Activated T-helper 2 cell treated with anti-CD3 and anti-CD28 coated beads, Interferon-gamma antibody, Interleukin-2, Interleukin-4, amounts not matched to agents 10 μg/mL and 5 μg/mL and 100 μg/mL, durations not matched to agents 14 hours and 24 hours and 36 hours (primary cell): Measurements from ENCODE around the gene ATP2C1. TPM values are rescaled to one million over a fixed set of nuclear protein-coding genes. Genes with fewer than 3 reads are reported as not detected.
A peak's percentile ranks its signal among the peaks of the same experiment; 100 is the strongest.
"Not testable (repeated sequence)": the region's sequence is repeated elsewhere in the genome, so short reads cannot be mapped to it uniquely, and the experiment has no call there.

Experiments used
- DNase-seq: peaks from one replicate; pipeline ENCODE4 v3.0.0; 2021; ENCODE audit warnings: low spot score
- H3K27ac Mint-ChIP-seq: one replicate; pipeline ENCODE4 v1.8.0; 2021; ENCODE audit warnings: mixed read lengths
- H3K27me3 Mint-ChIP-seq: one replicate; pipeline ENCODE4 v1.8.0; 2021; ENCODE audit warnings: low read depth, mixed read lengths
- H3K36me3 Mint-ChIP-seq: one replicate; pipeline ENCODE4 v1.8.0; 2021; ENCODE audit warnings: low read depth, mixed read lengths
- H3K4me1 Mint-ChIP-seq: one replicate; pipeline ENCODE4 v1.8.0; 2021; ENCODE audit warnings: low read depth, mixed read lengths
- H3K4me3 Mint-ChIP-seq: one replicate; pipeline ENCODE4 v1.8.0; 2021; ENCODE audit warnings: low read depth, mild to moderate bottlenecking, moderate library complexity, mixed read lengths
- H3K9me3 Mint-ChIP-seq: one replicate; pipeline ENCODE4 v1.8.0; 2021; ENCODE audit warnings: mixed read lengths
- intact Hi-C: fragments of 100-400 bp; cut with micrococcal nuclease; formaldehyde crosslinking; loops from one replicate; pipeline ENCODE4 v1.15.1; 2023
- total RNA-seq: library from RNA; stranded (reverse); gene quantifications from 2 replicates; pipeline ENCODE4 v1.2.3, GENCODE V29; 2022

The ATP2C1 gene
- total RNA-seq, 1 donor from 2014 or later = 63.7 TPM

DNA sequence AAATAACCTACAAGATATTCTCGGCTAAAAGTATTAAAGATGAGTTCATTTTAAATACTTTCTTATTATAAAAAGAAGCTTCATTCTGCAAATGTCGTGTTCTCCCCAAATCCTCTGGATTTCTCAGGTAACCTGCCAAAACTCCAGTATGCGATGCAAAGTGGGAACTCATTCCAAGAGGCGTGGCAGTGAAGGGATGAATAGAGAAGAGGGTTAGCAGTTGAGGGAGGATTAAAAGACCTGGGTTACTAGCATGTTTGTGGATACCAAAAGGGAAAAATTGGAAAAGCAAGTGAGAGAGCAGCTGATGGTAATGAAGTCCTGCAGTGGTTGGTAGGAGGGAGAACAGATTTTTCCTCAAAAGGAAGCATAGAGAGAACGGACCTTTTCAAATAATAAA lies 61.6 kb downstream of the ATP2C1 start:
- intact Hi-C loops = no loop called here
- Mint-ChIP-seq H3K9me3 (no peaks in the 10 kb centered on the region), H3K4me1 (peaks cover 2% of the 10 kb centered on the region), H3K36me3 (peaks cover 49% of the 10 kb centered on the region), H3K27ac (no peak overlapping the region), H3K27me3 (no peaks in the 10 kb centered on the region), H3K4me3 (no peak overlapping the region)
- no peak for DNase-seq

DNA sequence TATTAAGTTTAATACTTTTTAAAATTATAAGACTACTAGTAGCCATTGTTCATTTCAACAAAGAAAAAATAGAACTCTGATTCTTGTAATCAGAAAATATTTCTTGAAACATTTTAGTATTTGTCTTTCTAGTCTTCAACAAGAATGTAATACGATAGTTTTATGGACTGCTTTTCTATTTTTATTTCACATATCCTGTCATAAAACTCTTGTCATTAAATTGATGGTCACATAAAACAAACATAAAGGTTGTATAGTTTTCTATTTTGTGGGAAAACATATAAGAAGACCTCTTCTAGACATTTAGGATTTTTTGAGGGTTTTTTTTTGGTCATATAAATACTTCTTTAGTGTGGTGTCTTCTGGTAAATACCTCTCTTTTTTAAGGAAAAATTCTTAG lies 62.4 kb downstream of the ATP2C1 start:
- H3K4me3 Mint-ChIP-seq = no peak overlapping the region
- peaks cover 54% of the 10 kb centered on the region for H3K36me3 Mint-ChIP-seq
- intact Hi-C loops = no loop called here
- H3K4me1 Mint-ChIP-seq = peaks cover 2% of the 10 kb centered on the region
- no peak overlapping the region for H3K27ac Mint-ChIP-seq
- no peaks in the 10 kb centered on the region for H3K9me3 Mint-ChIP-seq
- no peaks in the 10 kb centered on the region for H3K27me3 Mint-ChIP-seq
- DNase-seq = no peak

DNA sequence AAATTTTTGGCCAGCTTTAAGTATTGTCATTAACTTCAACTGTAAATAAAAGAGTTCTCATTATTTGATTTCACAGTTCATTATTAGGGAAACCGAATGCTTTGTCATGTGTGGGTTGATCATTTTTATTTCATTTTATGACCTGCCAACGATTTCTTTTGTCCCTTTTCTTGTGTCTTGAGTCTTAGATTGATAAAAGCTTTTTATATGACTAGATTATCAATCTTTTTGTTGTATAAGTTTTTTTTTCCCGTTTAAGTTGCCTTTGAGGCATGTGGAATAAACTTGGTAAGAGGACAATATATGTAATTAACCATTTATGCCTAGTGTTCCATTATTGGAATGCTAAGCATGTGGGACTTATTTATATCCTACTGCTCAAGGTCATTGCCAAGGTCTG lies 62.8 kb downstream of the ATP2C1 start:
- Mint-ChIP-seq H3K4me1 (peaks cover 2% of the 10 kb centered on the region), H3K27ac (no peak overlapping the region), H3K4me3 (no peak overlapping the region), H3K27me3 (no peaks in the 10 kb centered on the region), H3K36me3 (peaks cover 54% of the 10 kb centered on the region), H3K9me3 (no peaks in the 10 kb centered on the region)
- intact Hi-C loops = no loop called here
- DNase-seq = no peak

DNA sequence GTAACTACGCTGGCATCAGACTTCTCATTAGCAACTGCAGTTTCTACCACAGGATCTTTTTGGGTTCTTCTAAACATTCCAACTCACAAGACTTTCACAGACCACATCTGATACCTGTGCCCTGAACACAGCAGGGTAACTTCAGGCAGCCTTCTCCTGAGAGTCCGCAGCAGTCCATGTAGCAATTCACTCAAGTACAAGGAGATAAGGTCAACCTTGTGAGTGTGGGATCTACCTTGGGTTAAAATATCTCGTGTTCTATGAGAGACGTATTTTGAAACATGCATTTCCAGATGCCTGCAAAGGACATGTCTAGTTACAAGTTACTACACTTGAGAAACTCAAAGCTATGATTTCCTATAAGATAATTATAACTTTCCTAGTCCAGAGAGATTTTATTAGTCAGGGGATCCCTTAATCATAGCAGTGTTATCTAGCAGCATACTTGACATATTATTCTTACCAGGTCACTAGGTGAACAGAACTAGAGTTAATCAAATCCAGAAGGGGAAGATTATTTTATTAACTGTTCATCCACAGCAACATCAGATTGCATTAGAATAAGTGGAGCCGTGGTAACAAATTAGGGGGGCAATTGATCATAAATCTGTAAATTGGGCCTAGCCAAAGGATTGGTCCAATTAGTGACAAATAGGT lies 66.4 kb downstream of the ATP2C1 start:
- no peak for DNase-seq
- H3K4me1 Mint-ChIP-seq = peaks cover 2% of the 10 kb centered on the region
- intact Hi-C loops = no loop called here
- H3K9me3 Mint-ChIP-seq = no peaks in the 10 kb centered on the region
- H3K4me3 Mint-ChIP-seq = no peak overlapping the region
- peaks cover 42% of the 10 kb centered on the region for H3K36me3 Mint-ChIP-seq
- no peaks in the 10 kb centered on the region for H3K27me3 Mint-ChIP-seq
- no peak overlapping the region for H3K27ac Mint-ChIP-seq

DNA sequence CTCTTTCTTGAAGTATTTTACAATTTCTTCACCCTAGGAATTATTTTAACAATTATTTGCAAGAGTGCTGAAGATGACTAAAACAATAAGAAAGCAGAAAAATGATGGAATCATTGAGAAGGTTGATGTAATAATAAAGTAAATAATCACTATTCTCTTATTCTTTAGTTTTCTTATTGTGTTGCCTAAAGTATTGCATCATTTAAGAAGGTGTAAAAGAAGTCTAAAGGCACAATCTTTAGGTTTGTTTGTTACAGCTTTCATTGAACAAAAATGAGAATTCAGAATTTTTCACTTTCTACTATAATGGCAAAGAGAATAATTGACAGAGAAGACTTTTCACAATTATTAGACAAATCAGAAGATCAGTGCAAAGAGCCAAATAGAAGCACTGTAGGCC lies 67.6 kb downstream of the ATP2C1 start:
- no peaks in the 10 kb centered on the region for H3K9me3 Mint-ChIP-seq
- H3K4me3 Mint-ChIP-seq = no peak overlapping the region
- peaks cover 2% of the 10 kb centered on the region for H3K4me1 Mint-ChIP-seq
- intact Hi-C loops = no loop called here
- no peak overlapping the region for H3K27ac Mint-ChIP-seq
- peaks cover 45% of the 10 kb centered on the region for H3K36me3 Mint-ChIP-seq
- H3K27me3 Mint-ChIP-seq = no peaks in the 10 kb centered on the region
- no peak for DNase-seq

DNA sequence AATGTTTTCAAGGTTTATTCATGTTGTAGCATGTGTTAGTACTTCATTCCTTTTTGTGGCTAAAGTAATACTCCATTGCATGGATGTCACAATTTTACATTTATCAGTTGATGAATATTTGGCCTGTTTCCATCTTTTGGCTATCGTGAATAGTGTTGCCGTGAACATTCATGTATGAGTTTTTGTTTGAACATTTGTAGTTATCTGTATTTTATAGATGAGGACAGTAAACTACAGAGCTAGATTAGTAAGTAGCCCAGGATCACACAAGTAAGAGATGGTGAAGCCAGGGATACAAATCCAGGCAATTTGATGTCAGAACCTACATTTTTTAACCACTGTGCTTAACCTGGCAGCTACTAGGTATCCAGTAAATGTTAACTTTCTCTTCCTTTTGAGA lies 69.6 kb downstream of the ATP2C1 start:
- H3K36me3 Mint-ChIP-seq = peaks cover 59% of the 10 kb centered on the region

DNA sequence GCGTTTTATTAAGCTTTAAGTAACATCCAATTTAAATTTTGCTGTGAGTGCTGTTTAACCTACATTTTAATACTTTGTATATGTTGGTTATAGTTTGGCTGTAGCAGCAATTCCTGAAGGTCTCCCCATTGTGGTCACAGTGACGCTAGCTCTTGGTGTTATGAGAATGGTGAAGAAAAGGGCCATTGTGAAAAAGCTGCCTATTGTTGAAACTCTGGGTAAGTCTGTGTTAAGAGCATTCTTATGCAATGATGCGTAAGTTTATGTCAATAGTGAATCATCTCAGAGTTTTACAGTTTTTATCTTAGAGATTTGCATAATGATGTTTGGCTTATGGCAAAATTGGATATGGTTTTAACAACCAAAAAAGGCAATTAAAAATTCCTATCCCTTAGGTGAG lies 70.0 kb downstream of the ATP2C1 start:
- Mint-ChIP-seq H3K36me3 (peaks cover 60% of the 10 kb centered on the region), H3K9me3 (no peaks in the 10 kb centered on the region), H3K4me1 (peaks cover 6% of the 10 kb centered on the region), H3K4me3 (no peak overlapping the region), H3K27me3 (no peaks in the 10 kb centered on the region), H3K27ac (no peak overlapping the region)
- intact Hi-C loops = no loop called here
- DNase-seq = no peak

More for the DNA sequence above, 69.6 kb downstream of the ATP2C1 start:
- intact Hi-C loops = no loop called here
- H3K27me3 Mint-ChIP-seq = no peaks in the 10 kb centered on the region
- H3K4me3 Mint-ChIP-seq = no peak overlapping the region
- H3K4me1 Mint-ChIP-seq = peaks cover 6% of the 10 kb centered on the region
- no peak for DNase-seq
- no peaks in the 10 kb centered on the region for H3K9me3 Mint-ChIP-seq
- H3K27ac Mint-ChIP-seq = no peak overlapping the region

DNA sequence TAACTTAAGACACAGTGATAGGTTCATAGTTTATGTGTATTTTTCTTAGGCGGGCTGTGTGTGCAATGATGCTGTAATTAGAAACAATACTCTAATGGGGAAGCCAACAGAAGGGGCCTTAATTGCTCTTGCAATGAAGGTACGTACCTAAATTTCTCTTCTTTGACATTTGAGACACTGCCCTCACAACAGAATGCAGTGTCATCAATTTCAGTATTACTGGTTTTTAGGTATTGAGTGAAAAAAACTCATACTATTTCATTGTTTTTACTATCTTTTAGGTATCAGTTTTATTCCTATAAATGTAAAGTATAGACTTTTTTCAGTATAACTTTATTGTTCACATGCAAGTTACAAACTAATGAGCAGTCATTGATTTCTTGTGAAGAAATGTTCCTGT lies 73.4 kb downstream of the ATP2C1 start:
- Mint-ChIP-seq H3K4me3 (no peak overlapping the region), H3K27me3 (no peaks in the 10 kb centered on the region), H3K27ac (no peak overlapping the region), H3K9me3 (no peaks in the 10 kb centered on the region), H3K36me3 (peaks cover 57% of the 10 kb centered on the region), H3K4me1 (peaks cover 12% of the 10 kb centered on the region)
- no peak for DNase-seq
- intact Hi-C loops = no loop called here

DNA sequence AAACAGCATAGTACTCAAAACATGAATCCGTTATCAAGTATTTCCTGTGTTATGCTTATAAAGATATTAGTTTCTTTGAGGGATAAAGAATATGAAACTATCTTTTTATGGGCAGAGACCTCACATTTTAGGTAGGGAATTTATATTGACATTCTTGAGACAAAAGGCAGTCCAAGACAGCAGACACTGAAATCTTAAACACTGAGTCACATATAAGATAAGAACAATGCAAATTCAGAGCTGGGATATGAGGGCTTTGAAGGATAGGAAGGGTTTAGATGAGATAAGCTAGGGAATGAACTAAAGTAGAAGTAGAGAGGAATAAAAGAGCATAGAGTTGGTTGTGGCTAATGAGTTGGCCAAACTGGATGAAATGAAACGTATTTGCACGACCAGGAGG lies 74.3 kb downstream of the ATP2C1 start:
- DNase-seq = no peak
- intact Hi-C loops = no loop called here
- peaks cover 12% of the 10 kb centered on the region for H3K4me1 Mint-ChIP-seq
- peaks cover 61% of the 10 kb centered on the region for H3K36me3 Mint-ChIP-seq
- H3K27me3 Mint-ChIP-seq = no peaks in the 10 kb centered on the region
- no peak overlapping the region for H3K4me3 Mint-ChIP-seq
- H3K27ac Mint-ChIP-seq = no peak overlapping the region
- H3K9me3 Mint-ChIP-seq = no peaks in the 10 kb centered on the region

DNA sequence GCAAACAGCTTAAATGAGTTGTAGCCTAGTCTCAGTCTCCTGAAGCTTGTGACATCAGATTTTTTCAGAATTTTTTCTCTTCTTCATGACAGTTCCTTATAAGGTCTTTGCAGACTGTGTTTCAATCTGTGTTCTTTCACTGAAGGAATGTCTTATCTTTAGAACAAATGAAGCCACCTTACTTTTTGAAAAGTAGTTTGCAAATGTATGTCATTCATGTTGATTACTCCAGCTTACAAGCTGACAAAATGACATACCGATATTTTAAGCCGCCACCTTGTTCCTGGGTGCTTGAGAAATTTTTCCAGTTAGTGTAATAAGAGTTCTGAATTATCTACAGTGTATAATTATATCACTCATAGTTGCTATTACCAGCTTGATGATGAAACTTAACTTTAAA lies 75.7 kb downstream of the ATP2C1 start:
- Mint-ChIP-seq H3K27me3 (no peaks in the 10 kb centered on the region), H3K4me3 (no peak overlapping the region), H3K27ac (no peak overlapping the region), H3K4me1 (peaks cover 12% of the 10 kb centered on the region), H3K9me3 (no peaks in the 10 kb centered on the region), H3K36me3 (peaks cover 61% of the 10 kb centered on the region)
- intact Hi-C loops = no loop called here
- no peak for DNase-seq

DNA sequence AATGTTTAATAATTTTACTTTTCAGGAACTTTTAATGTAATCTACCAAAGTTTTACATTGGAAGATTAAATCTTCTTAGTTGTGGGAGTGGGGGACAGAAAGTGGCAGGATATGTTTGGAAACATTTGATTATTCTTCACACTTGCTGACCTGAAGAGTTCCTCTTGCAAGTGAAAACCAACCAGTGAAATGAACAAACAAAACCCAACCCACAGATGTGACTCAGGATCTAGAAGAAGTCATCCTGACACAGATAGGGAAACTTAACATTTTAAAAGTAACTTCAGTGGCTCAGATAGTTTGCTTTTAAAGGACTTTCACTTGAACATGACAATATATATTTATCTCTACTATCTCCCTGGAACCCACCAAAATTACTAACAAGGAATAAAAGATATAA lies 77.3 kb downstream of the ATP2C1 start:
- peaks cover 59% of the 10 kb centered on the region for H3K36me3 Mint-ChIP-seq

DNA sequence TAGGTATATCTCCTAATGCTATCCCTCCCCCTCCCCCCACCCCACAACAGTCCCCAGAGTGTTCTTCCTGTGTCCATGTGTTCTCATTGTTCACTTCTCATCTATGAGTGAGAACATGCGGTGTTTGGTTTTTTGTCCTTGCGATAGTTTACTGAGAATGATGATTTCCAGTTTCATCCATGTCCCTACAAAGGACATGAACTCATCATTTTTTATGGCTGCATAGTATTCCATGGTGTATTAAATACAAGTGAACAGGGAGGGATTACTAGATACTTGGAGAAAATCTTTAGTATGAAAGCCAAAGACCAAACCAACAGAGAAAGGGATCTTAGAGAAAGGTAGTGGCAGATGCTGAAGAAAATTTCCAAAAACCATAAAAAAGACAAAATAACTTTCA lies 78.7 kb downstream of the ATP2C1 start:
- intact Hi-C loops, DNase-seq, H3K27ac Mint-ChIP-seq, H3K4me3 Mint-ChIP-seq, H3K27me3 Mint-ChIP-seq, H3K9me3 Mint-ChIP-seq: not testable (repeated sequence)
- Mint-ChIP-seq H3K36me3 (peaks cover 53% of the 10 kb centered on the region), H3K4me1 (peaks cover 12% of the 10 kb centered on the region)

More for the DNA sequence above, 77.3 kb downstream of the ATP2C1 start:
- no peak for DNase-seq
- Mint-ChIP-seq H3K4me1 (peaks cover 12% of the 10 kb centered on the region), H3K27ac (peak overlapping the region; percentile 18), H3K4me3 (no peak overlapping the region), H3K27me3 (no peaks in the 10 kb centered on the region), H3K9me3 (no peaks in the 10 kb centered on the region)
- intact Hi-C loops = loop anchor here (1.0 kb wide), 1 partner anchor 75 kb away; no protein-coding TSS in a partner anchor

DNA sequence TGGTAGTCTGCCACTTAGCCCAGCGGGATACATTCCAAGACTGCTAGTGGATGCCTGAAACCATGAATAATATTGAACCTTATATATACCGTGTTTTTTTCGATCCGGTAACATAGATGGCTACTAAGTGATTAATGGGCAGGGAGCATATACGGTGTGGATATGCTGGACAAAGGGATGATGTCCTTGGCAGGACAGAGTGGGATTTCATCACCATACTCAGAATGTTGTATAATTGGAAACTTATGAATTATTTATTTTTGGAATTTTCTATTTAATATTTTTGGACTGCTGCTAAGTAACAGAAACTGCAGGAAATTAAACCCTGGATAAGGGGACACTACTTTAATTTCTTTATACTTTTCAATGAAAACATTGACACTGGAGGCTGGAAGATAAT lies 79.5 kb downstream of the ATP2C1 start:
- H3K36me3 Mint-ChIP-seq = peaks cover 51% of the 10 kb centered on the region
- intact Hi-C loops = no loop called here
- no peak overlapping the region for H3K27ac Mint-ChIP-seq
- DNase-seq = no peak
- no peaks in the 10 kb centered on the region for H3K27me3 Mint-ChIP-seq
- no peaks in the 10 kb centered on the region for H3K9me3 Mint-ChIP-seq
- peaks cover 8% of the 10 kb centered on the region for H3K4me1 Mint-ChIP-seq
- no peak overlapping the region for H3K4me3 Mint-ChIP-seq

DNA sequence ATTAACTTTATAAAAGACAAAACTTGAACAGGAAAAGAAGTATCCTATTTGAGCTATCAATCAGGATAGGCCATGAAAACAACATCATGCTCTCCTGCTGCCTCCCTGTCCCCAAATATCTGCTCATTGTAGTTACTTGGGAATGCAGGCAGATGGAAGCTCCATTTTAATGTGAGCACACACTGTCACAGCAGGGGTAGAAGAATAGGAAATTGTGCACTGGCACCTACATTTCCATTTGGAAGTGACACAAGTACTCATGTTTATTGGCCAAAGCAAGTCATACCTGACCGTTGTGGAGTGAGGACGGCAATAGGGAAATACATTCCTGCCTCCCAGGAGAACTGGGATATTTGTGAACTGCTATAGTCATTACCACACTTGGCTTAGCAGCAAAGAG lies 80.3 kb downstream of the ATP2C1 start:
- Mint-ChIP-seq H3K36me3 (peaks cover 49% of the 10 kb centered on the region), H3K9me3 (no peaks in the 10 kb centered on the region), H3K4me1 (peaks cover 8% of the 10 kb centered on the region), H3K4me3 (no peak overlapping the region), H3K27ac (no peak overlapping the region), H3K27me3 (no peaks in the 10 kb centered on the region)
- intact Hi-C loops = no loop called here
- DNase-seq = no peak
